Glutamatergic neuron (in vitro differentiated cells): ENCODE measurements around the gene LDB1. TPM values are rescaled to one million over a fixed set of nuclear protein-coding genes. Genes with fewer than 3 reads are reported as not detected.

ENCODE experiments used
- DNase-seq: peaks from one replicate; pipeline ENCODE4 v3.0.0; 2022
- H3K27ac Mint-ChIP-seq: one replicate; pipeline ENCODE4 v1.8.0; 2020; ENCODE audit warnings: mild to moderate bottlenecking, mixed read lengths, inconsistent platforms; ENCODE audit not compliant: unreplicated experiment
- H3K27me3 Mint-ChIP-seq: one replicate; pipeline ENCODE4 v1.8.0; 2020; ENCODE audit warnings: mild to moderate bottlenecking, moderate library complexity, mixed read lengths, inconsistent platforms; ENCODE audit not compliant: unreplicated experiment
- H3K36me3 Mint-ChIP-seq: one replicate; pipeline ENCODE4 v1.8.0; 2020; ENCODE audit warnings: mild to moderate bottlenecking, mixed read lengths, inconsistent platforms; ENCODE audit not compliant: unreplicated experiment
- H3K4me1 Mint-ChIP-seq: one replicate; pipeline ENCODE4 v1.8.0; 2020; ENCODE audit warnings: mild to moderate bottlenecking, low read depth, mixed read lengths, inconsistent platforms; ENCODE audit not compliant: unreplicated experiment
- H3K4me3 Mint-ChIP-seq: one replicate; pipeline ENCODE4 v1.8.0; 2020; ENCODE audit warnings: mild to moderate bottlenecking, mixed read lengths, inconsistent platforms; ENCODE audit not compliant: unreplicated experiment
- H3K9me3 Mint-ChIP-seq: one replicate; pipeline ENCODE4 v1.8.0; 2020; ENCODE audit warnings: mild to moderate bottlenecking, moderate library complexity, mixed read lengths, inconsistent platforms; ENCODE audit not compliant: unreplicated experiment
- total RNA-seq: library from RNA; stranded (reverse); fragmentation: NEBNext Ultra II Directional; extraction: Animal tissue kit (Norgen Biotek cat#: 25700); gene quantifications from one replicate; pipeline ENCODE4 v1.2.1, GENCODE V29; 2021; ENCODE audit not compliant: unreplicated experiment
- TF ChIP-seq, protein P1 (sequence below): fragments of 200-600 bp; sonication (generic); IDR thresholded peaks from one replicate; pipeline ENCODE4 v1.5.0; 2021; ENCODE audit not compliant: partially characterized antibody, unreplicated experiment

The LDB1 gene
- total RNA-seq, 1 donor from 2014 or later, result 310 TPM

DNA sequence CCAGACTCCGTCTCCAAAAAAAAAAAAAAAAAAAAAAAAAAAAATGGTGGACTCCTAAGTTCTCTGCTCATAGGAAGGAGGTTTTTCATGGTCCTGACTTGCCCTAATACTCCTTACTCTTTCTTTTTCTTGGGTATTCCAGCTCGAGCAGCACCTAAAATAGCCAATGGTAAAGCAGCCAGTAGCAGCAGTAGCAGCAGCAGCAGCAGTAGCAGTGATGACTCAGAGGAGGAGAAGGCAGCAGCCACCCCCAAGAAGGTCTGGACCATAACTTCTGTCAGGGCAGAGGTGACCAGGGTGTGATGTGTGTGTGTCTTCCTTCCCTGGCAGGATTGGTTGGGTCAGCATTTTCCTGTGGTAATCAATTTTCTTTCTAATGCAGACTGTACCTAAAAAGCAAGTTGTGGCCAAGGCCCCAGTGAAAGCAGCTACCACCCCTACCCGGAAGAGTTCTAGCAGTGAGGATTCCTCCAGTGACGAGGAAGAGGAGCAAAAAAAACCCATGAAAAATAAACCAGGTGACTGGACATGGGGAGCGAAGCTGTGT, 39.0 kb upstream of the LDB1 start:
- TF ChIP-seq, protein P1, sequence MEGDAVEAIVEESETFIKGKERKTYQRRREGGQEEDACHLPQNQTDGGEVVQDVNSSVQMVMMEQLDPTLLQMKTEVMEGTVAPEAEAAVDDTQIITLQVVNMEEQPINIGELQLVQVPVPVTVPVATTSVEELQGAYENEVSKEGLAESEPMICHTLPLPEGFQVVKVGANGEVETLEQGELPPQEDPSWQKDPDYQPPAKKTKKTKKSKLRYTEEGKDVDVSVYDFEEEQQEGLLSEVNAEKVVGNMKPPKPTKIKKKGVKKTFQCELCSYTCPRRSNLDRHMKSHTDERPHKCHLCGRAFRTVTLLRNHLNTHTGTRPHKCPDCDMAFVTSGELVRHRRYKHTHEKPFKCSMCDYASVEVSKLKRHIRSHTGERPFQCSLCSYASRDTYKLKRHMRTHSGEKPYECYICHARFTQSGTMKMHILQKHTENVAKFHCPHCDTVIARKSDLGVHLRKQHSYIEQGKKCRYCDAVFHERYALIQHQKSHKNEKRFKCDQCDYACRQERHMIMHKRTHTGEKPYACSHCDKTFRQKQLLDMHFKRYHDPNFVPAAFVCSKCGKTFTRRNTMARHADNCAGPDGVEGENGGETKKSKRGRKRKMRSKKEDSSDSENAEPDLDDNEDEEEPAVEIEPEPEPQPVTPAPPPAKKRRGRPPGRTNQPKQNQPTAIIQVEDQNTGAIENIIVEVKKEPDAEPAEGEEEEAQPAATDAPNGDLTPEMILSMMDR, result no peak
- peaks cover 2% of the 10 kb centered on the region for H3K9me3 Mint-ChIP-seq
- no peak overlapping the region for H3K27ac Mint-ChIP-seq
- no peaks in the 10 kb centered on the region for H3K27me3 Mint-ChIP-seq
- H3K36me3 Mint-ChIP-seq, result no peaks in the 10 kb centered on the region
- H3K4me1 Mint-ChIP-seq, result no peaks in the 10 kb centered on the region
- no peak overlapping the region for H3K4me3 Mint-ChIP-seq
- no peak for DNase-seq

DNA sequence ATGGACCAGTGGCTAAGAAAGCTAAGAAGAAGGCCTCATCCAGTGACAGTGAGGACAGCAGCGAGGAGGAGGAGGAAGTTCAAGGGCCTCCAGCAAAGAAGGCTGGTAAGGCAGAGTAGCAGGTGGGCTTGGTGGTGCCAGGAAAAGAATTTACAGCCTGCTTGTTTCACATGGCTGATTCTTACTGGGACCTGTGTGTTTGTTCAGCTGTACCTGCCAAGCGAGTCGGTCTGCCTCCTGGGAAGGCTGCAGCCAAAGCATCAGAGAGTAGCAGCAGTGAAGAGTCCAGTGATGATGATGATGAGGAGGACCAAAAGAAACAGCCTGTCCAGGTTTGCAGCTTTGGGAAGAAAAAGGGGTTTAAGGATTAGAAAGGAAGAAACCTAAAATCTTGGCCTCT, 37.1 kb upstream of the LDB1 start:
- Mint-ChIP-seq H3K27me3 (no peaks in the 10 kb centered on the region), H3K27ac (peak overlapping the region; percentile 20), H3K4me1 (peaks cover 7% of the 10 kb centered on the region), H3K36me3 (no peaks in the 10 kb centered on the region), H3K9me3 (peaks cover 5% of the 10 kb centered on the region), H3K4me3 (no peak overlapping the region)
- TF ChIP-seq, protein P1, result no peak
- no peak for DNase-seq

DNA sequence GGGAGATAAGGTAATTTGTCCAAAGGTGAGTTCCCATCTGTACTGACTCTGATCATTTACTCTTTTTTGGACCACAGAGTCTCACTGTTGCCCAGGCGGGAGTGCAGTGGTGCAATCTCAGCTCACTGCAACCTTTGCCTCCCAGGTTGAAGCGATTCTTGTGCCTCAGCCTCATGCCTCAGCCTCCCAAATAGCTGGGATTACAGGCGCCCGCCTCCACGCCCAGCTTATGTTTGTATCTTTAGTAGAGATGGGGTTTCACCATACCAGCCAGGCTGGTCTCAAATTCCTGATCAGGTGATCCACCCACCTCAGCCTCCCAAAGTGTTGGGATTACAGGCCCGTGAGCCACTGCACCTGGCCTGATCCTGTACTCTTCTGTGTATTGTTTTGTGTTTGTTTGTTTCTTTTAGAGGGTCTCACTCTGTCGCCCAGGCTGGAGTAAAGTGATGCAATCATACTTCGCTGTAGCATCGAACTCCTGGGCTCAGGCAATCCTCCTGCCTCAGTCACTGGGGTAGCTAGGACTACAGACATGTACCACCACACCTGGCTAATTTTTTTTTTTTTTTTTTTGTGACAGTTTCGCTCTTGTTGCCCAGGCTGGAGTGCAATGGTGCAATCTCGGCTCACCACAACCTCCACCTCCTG, 34.4 kb upstream of the LDB1 start:
- H3K27ac Mint-ChIP-seq, result no peak overlapping the region

DNA sequence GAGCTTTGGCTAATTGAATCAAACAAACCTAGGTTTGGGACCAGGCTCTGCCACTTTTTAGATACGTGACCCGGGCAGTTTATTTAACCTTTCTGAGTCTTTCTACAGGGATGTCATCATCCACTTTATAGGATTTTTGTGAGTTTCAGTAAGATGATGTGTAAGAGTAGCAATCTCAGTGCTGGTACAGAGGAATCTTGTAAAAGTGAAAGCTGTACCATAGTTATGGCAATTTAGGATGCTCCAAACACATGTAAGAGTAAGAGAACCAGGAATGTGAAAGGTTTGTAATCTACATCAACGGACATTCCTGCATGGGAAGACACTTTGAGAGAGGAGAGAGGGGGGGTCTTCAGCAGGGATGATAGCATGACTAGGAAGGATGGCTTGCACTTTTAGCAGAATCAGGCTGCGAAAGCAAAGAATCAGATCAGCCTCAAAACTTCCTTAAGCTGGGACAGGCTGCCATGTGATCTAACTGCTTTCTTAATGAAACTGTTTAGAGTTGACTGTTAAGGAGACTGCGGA, 33.0 kb upstream of the LDB1 start:
- peaks cover 12% of the 10 kb centered on the region for H3K4me1 Mint-ChIP-seq
- H3K36me3 Mint-ChIP-seq, result no peaks in the 10 kb centered on the region
- no peak for DNase-seq
- peak overlapping the region; percentile 90 for H3K27ac Mint-ChIP-seq
- H3K9me3 Mint-ChIP-seq, result peaks cover 3% of the 10 kb centered on the region
- peak overlapping the region; percentile 98 for H3K4me3 Mint-ChIP-seq
- TF ChIP-seq, protein P1, result no peak
- no peaks in the 10 kb centered on the region for H3K27me3 Mint-ChIP-seq

More for the DNA sequence above, 34.4 kb upstream of the LDB1 start:
- H3K4me1 Mint-ChIP-seq, result peaks cover 12% of the 10 kb centered on the region
- no peaks in the 10 kb centered on the region for H3K27me3 Mint-ChIP-seq
- TF ChIP-seq, protein P1, result no peak
- no peak overlapping the region for H3K4me3 Mint-ChIP-seq
- H3K36me3 Mint-ChIP-seq, result no peaks in the 10 kb centered on the region
- no peak for DNase-seq
- peaks cover 5% of the 10 kb centered on the region for H3K9me3 Mint-ChIP-seq

DNA sequence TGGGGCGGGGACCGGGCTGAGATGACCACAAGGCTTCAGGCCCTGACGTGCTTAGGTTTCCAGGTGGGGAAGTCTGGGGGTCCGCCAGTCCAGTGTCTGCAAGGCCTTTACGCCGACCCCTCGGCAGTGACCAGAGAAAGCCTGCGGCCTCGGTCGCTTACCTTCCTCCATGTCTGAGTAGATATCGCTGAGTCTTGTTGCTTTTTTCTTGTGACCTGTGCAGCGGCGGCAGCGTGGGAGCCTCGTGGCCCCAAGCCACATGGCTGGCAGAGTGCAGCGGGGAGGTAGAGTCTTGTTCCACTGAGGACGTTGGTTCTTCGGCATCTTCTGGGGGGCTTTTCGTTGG, 32.4 kb upstream of the LDB1 start:
- Mint-ChIP-seq H3K27ac (peak overlapping the region; percentile 90), H3K4me3 (peak overlapping the region; percentile 98), H3K4me1 (peaks cover 12% of the 10 kb centered on the region), H3K9me3 (peaks cover 3% of the 10 kb centered on the region), H3K36me3 (no peaks in the 10 kb centered on the region), H3K27me3 (no peaks in the 10 kb centered on the region)
- TF ChIP-seq, protein P1, result no peak
- peak; percentile 24 for DNase-seq
